ENCODE data around the gene TUBE1.
"Not testable (repeated sequence)": the region's sequence is repeated elsewhere in the genome, so short reads cannot be mapped to it uniquely, and the experiment has no call there.

TUBE1 gene

DNA sequence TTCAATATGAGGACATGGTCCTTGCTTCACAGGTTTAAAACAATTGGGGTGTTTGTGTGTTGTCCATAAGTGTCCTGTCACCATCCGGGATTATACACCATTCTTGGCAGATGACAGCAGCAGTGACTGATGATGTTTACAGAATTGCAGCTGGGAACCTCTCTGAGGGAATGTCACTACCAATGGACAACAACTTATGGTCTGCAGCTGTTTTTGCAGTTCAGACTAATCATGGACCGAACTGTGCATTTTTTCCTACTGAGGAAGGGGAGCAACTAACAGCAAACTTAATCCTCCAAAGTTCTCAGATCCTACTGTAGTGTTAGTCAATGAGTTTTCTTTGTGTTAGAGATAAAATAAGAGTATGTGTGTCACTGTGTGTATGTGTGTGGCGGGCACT, 26.1 kb upstream of the TUBE1 start:
- H3K4me1 ChIP-seq, result no peaks in the 10 kb centered on the region
- no peaks in the 10 kb centered on the region for H4K20me1 ChIP-seq
- no peak for TF ChIP-seq Cebpa-rat (IDR thresholded peaks at IDR 0.05)
- H3K27me3 ChIP-seq, result no peaks in the 10 kb centered on the region
- no peaks in the 10 kb centered on the region for H3K36me3 ChIP-seq
- no peak overlapping the region for H3K4me2 ChIP-seq
- no peak overlapping the region for H3K9ac ChIP-seq
- no peaks in the 10 kb centered on the region for H3K9me3 ChIP-seq
- no peak overlapping the region for H3K4me3 ChIP-seq
- no peak overlapping the region for H3K27ac ChIP-seq

DNA sequence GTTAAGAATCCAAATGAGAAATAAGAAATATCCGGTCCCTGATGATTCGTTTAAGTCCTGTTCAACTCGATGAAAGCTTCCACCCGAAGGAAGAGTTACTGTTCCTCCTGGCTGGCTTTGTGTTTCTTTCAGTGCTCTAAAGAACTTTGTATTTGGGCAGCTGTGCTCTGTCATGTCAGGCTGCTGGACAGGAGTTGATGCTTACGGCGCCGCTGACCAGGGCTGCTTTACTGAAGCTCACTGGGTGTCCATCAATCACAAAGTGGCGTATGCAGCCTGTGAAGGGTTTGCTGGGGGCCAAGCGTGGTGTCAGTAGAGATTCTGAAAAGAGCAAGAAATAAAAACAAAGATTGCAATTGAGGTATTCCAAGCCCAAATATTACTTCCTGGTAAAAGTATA, 22.0 kb upstream of the TUBE1 start:
- Histone ChIP-seq H3K36me3 (no peaks in the 10 kb centered on the region), H3K4me3 (no peak overlapping the region), H3K4me1 (no peaks in the 10 kb centered on the region), H3K4me2 (no peak overlapping the region), H3K9me3 (no peaks in the 10 kb centered on the region), H3K9ac (no peak overlapping the region), H3K27ac (no peak overlapping the region), H4K20me1 (no peaks in the 10 kb centered on the region), H3K27me3 (no peaks in the 10 kb centered on the region)
- no peak for TF ChIP-seq Cebpa-rat (IDR thresholded peaks at IDR 0.05)

GRCh38 chr6:112106562-112106961, 19.3 kb upstream of the TUBE1 start:
- H3K4me3 ChIP-seq, result no peak overlapping the region
- H3K9ac ChIP-seq, result no peak overlapping the region
- H3K27ac ChIP-seq, result no peak overlapping the region
- no peaks in the 10 kb centered on the region for H3K36me3 ChIP-seq
- no peaks in the 10 kb centered on the region for H3K27me3 ChIP-seq
- TF ChIP-seq Cebpa-rat (IDR thresholded peaks at IDR 0.05), result no peak
- H3K4me1 ChIP-seq, result no peaks in the 10 kb centered on the region
- H3K4me2 ChIP-seq, result no peak overlapping the region
- no peaks in the 10 kb centered on the region for H4K20me1 ChIP-seq
- H3K9me3 ChIP-seq, result no peaks in the 10 kb centered on the region

DNA sequence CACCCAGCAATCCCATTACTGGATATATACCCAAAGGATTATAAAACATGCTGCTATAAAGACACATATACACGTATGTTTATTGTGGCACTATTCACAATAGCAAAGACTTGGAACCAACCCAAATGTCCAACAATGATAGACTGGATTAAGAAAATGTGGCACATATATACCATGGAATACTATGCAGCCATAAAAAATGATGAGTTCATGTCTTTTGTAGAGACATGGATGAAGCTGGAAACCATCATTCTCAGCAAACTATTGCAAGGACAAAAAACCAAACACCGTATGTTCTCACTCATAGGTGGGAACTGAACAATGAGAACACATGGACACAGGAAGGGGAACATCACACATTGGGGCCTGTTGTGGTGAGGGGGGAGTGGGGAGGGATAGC, 18.7 kb upstream of the TUBE1 start:
- H3K9ac ChIP-seq, H3K4me1 ChIP-seq, H3K27me3 ChIP-seq, H3K4me3 ChIP-seq, H3K9me3 ChIP-seq, H3K4me2 ChIP-seq, H4K20me1 ChIP-seq, H3K27ac ChIP-seq, H3K36me3 ChIP-seq: not testable (repeated sequence)

DNA sequence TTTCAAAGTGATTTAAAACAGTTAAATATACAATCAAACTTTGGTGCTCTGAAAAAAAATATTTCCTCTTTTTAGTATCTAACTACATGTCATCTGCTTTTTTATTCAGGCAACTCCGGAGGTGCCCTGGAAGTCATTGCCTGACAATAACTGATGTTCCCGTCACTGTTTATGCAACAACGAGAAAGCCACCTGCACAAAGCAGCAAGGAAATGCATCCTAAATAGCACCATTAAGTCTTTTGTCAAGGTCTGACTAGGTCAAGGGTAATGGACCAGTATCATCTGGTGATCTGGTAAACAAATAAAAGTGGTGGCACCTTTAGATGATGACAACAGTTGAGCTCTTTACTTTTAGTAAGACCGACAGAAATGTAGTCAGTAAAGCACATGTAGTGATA, 13.3 kb upstream of the TUBE1 start:
- no peak for TF ChIP-seq Cebpa-rat (IDR thresholded peaks at IDR 0.05)
- Histone ChIP-seq H3K36me3 (peaks cover 5% of the 10 kb centered on the region; the same call in 1 of the 2 replicates), H3K4me3 (no peak overlapping the region), H4K20me1 (no peaks in the 10 kb centered on the region), H3K27ac (no peak overlapping the region), H3K27me3 (no peaks in the 10 kb centered on the region), H3K9me3 (no peaks in the 10 kb centered on the region), H3K9ac (no peak overlapping the region), H3K4me1 (no peaks in the 10 kb centered on the region), H3K4me2 (no peak overlapping the region)

GRCh38 chr6:112096901-112097300, 9.6 kb upstream of the TUBE1 start:
- H3K4me1 ChIP-seq, result no peaks in the 10 kb centered on the region
- TF ChIP-seq Cebpa-rat (IDR thresholded peaks at IDR 0.05), result no peak

GRCh38 chr6:112087916-112088315, 634 bp upstream of the TUBE1 start:
- H3K27ac ChIP-seq, result no peak overlapping the region
- no peak for TF ChIP-seq Cebpa-rat (IDR thresholded peaks at IDR 0.05)
- peaks cover 9% of the 10 kb centered on the region for H3K36me3 ChIP-seq
- peaks cover 16% of the 10 kb centered on the region for H3K4me1 ChIP-seq
- H3K9me3 ChIP-seq, result no peaks in the 10 kb centered on the region
- peak overlapping the region; percentile 78 for H3K4me2 ChIP-seq
- peak overlapping the region; percentile 87; the same call in 1 of the 2 replicates for H3K9ac ChIP-seq
- H3K4me3 ChIP-seq, result peak overlapping the region; percentile 87
- no peaks in the 10 kb centered on the region for H3K27me3 ChIP-seq
- H4K20me1 ChIP-seq, result no peaks in the 10 kb centered on the region

More at GRCh38 chr6:112096901-112097300, 9.6 kb upstream of the TUBE1 start:
- no peak overlapping the region for H3K9ac ChIP-seq
- peaks cover 5% of the 10 kb centered on the region; the same call in 1 of the 2 replicates for H3K36me3 ChIP-seq
- H3K27ac ChIP-seq, result no peak overlapping the region
- no peak overlapping the region for H3K4me3 ChIP-seq
- H3K9me3 ChIP-seq, result no peaks in the 10 kb centered on the region
- H4K20me1 ChIP-seq, result no peaks in the 10 kb centered on the region
- no peak overlapping the region for H3K4me2 ChIP-seq
- no peaks in the 10 kb centered on the region for H3K27me3 ChIP-seq

DNA sequence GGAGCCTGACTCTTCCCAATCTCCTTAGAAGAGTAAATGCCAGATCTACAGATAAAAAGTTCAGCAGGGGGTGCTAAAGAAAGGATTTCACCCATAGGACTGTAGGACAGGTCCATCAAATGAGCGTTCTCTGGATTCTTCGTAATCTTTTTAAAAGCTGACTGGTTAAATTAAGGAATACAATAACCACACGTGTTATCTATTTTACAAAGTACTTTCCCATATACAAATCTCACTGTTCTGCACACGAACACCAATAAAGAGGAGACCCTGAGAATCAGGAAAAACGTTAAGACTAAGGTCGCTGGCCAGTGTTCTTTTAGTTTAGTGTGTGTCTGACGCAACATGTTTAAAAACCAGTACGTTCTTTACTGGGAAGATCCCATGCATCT, 542 bp downstream of the TUBE1 start:
- Histone ChIP-seq H3K9me3 (no peaks in the 10 kb centered on the region), H3K4me3 (peak overlapping the region; percentile 87), H4K20me1 (no peaks in the 10 kb centered on the region), H3K27ac (peak overlapping the region; percentile 80), H3K27me3 (no peaks in the 10 kb centered on the region), H3K4me2 (peak overlapping the region; percentile 63), H3K9ac (peak overlapping the region; percentile 87), H3K36me3 (peaks cover 9% of the 10 kb centered on the region), H3K4me1 (peaks cover 16% of the 10 kb centered on the region)
- no peak for TF ChIP-seq Cebpa-rat (IDR thresholded peaks at IDR 0.05)

GRCh38 chr6:112085286-112086065, 1.8 kb downstream of the TUBE1 start:
- Histone ChIP-seq H3K4me1 (peaks cover 16% of the 10 kb centered on the region), H3K27ac (no peak overlapping the region), H3K9ac (no peak overlapping the region), H3K36me3 (peaks cover 14% of the 10 kb centered on the region), H4K20me1 (no peaks in the 10 kb centered on the region), H3K27me3 (no peaks in the 10 kb centered on the region), H3K4me2 (no peak overlapping the region), H3K9me3 (no peaks in the 10 kb centered on the region), H3K4me3 (no peak overlapping the region)
- no peak for TF ChIP-seq Cebpa-rat (IDR thresholded peaks at IDR 0.05)

DNA sequence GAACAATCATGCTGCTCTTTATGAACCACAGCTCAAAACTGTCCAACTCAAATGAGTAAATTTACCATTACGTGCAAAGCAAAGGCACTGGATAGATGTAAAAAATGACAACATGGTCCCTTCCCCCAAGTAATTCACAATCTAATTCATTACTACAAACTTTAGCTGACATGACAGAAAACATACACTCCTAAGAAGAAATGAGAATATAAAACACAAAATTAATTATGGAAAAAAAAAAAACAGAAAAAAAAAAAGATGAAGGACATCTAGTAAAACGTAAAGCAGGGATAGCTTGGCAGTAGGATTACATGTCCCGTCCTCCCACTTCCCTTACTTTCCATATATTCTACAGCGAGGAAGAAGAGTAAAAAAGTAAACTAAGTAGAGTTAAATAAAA, 5.7 kb downstream of the TUBE1 start:
- H3K4me2 ChIP-seq, result no peak overlapping the region
- no peak for TF ChIP-seq Cebpa-rat (IDR thresholded peaks at IDR 0.05)
- H3K27ac ChIP-seq, result no peak overlapping the region
- no peak overlapping the region for H3K4me3 ChIP-seq
- H3K9ac ChIP-seq, result no peak overlapping the region
- peaks cover 19% of the 10 kb centered on the region for H3K36me3 ChIP-seq
- no peaks in the 10 kb centered on the region for H3K27me3 ChIP-seq
- no peaks in the 10 kb centered on the region for H4K20me1 ChIP-seq
- peaks cover 6% of the 10 kb centered on the region for H3K4me1 ChIP-seq
- H3K9me3 ChIP-seq, result no peaks in the 10 kb centered on the region

Measured in BLaER1 (cell line).